ENCODE measurements around the gene RNF213.
"Not testable (repeated sequence)": the region's sequence is repeated elsewhere in the genome, so short reads cannot be mapped to it uniquely, and the experiment has no call there.

Gene RNF213

DNA sequence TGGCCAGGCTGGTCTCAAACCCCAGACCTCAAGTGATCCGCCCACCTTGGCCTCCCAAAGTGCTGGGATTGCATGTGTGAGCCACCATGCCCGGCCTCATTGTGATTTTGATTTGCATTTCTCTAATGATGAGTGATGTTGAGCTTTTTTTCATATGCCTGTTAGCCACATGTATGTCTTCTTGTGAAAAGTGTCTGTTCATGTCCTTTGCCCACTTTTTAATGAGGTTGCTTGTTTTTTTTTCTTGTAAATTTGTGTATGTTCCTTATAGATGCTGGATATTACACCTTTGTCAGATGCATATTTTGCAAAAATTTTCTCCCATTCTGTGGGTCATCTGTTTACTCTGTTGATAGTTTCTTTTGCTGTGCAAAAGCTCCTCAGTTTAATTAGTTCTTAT, 40.1 kb downstream of the RNF213 start:
- not testable (repeated sequence) for H3K9me3 Mint-ChIP-seq; H3K4me3 Mint-ChIP-seq; DNase-seq; H3K27me3 Mint-ChIP-seq; ATAC-seq (replicated peaks)
- Mint-ChIP-seq H3K36me3 (ENCODE audit: insufficient read depth) (peaks cover 97% of the 10 kb centered on the region), H3K4me1 (ENCODE audit: low read depth in 2 of 2) (peaks cover 12 to 14% of the 10 kb centered on the region in 2 donors), H3K27ac (peak overlapping the region; percentile 33 to 53)

- Mint-ChIP-seq H3K4me1 (ENCODE audit: low read depth in 2 of 2) (peaks cover 17 to 20% of the 10 kb centered on the region in 2 donors), H3K27ac (peak overlapping the region in 1 of 2 donors; percentile 78), H3K27me3 (no peaks in the 10 kb centered on the region), H3K4me3 (no peak overlapping the region), H3K9me3 (no peaks in the 10 kb centered on the region), H3K36me3 (ENCODE audit: insufficient read depth) (peaks cover 97% of the 10 kb centered on the region)
- ATAC-seq (replicated peaks): no peak
- no peak for DNase-seq
Observed at GRCh38 chr17:80303824-80304223, 43.2 kb downstream of the RNF213 start.

- no peaks in the 10 kb centered on the region for H3K27me3 Mint-ChIP-seq
- no peak for DNase-seq
- peaks cover 6 to 8% of the 10 kb centered on the region in 2 donors for H3K4me1 Mint-ChIP-seq (ENCODE audit: low read depth in 2 of 2)
- ATAC-seq (replicated peaks): no peak
- H3K27ac Mint-ChIP-seq: peak overlapping the region; percentile 64 to 89
- H3K36me3 Mint-ChIP-seq (ENCODE audit: insufficient read depth): peaks cover 96% of the 10 kb centered on the region
- no peak overlapping the region for H3K4me3 Mint-ChIP-seq
- no peaks in the 10 kb centered on the region for H3K9me3 Mint-ChIP-seq
Observed at GRCh38 chr17:80307994-80308691, 47.5 kb downstream of the RNF213 start.

DNA sequence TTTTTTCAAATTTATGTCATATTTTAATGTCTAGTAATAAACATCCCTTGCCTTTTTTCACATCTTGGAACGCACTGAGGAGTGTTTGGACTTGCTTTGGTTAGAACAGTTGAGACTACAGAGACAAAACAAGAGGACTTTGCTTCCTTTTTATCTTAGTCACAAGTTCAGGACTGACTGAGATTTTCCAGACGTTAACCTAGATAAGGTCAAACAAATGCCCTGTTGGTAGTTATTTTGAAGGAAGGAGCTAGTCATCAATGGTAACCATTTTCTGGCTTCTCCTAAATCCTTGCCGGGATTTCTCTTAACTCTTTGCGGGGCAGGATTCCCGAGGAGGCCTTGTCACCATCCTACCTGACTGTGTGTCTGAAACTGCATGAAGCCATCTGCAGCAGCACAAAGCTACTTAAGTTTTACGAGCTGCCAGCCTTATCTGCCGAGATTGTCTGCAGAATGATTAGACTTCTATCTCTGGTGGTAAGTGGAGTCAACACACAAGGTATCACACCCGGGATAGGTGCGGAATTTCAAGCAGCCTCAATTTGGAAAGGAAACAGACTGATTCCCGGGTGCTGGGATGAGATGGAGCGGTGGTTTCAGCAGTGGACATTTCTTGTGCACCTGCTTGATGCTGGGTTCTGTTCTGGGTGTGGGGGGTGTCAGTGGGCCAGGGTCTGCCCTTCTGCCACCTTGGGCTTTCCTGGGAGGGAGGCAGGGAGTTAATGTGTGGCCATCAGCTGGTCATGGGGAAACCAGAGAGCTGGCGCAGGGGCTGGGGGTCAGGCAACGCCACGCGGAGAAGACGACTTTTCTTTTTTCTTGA, 48.3 kb downstream of the RNF213 start:
- no peak overlapping the region for H3K4me3 Mint-ChIP-seq
- peaks cover 9 to 12% of the 10 kb centered on the region in 2 donors for H3K4me1 Mint-ChIP-seq (ENCODE audit: low read depth in 2 of 2)
- peak overlapping the region; percentile 64 to 89 for H3K27ac Mint-ChIP-seq
- peaks cover 94% of the 10 kb centered on the region for H3K36me3 Mint-ChIP-seq (ENCODE audit: insufficient read depth)
- no peaks in the 10 kb centered on the region for H3K27me3 Mint-ChIP-seq
- DNase-seq: no peak
- H3K9me3 Mint-ChIP-seq: no peaks in the 10 kb centered on the region
- no peak for ATAC-seq (replicated peaks)

DNA sequence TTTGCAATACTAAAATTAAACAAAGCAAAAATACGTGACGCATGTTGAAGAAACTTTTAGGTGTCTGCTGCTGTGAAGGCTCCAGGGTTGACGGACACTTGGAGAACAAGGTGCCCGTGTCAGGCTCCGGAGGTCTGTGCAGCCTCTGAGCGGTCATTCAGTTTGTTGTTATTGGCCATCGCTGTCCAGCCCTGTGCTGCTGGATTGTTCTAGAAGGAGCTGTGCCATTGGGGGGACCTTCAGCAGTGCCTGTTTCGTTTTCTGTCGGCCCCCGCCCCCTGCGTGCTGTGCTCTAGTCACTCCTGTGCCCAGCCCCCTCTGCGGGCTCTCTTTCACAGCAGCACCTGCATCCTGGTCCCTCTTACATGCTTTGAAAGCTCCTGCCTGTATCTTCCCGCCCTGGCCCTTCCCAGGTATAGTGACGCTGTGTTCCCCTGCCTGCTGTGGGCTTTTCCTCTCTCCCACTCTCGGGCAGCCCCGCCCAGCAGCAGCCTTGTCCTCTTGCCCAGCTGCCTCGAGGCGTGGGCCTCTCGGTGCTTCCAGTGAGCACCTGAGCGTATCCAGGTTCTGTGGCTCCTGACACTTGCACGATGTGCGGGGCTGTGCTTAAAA, 50.7 kb downstream of the RNF213 start:
- Mint-ChIP-seq H3K4me1 (ENCODE audit: low read depth in 2 of 2) (peaks cover 11 to 14% of the 10 kb centered on the region in 2 donors), H3K27ac (peak overlapping the region; percentile 41 to 89), H3K27me3 (no peaks in the 10 kb centered on the region), H3K4me3 (no peak overlapping the region), H3K9me3 (peaks cover 0 to 2% of the 10 kb centered on the region in 2 donors), H3K36me3 (ENCODE audit: insufficient read depth) (peaks cover 86% of the 10 kb centered on the region)
- ATAC-seq (replicated peaks) (no peak), DNase-seq (no peak)

GRCh38 chr17:80312621-80313135, 52.0 kb downstream of the RNF213 start:
- H3K4me3 Mint-ChIP-seq: no peak overlapping the region
- H3K27ac Mint-ChIP-seq: peak overlapping the region; percentile 41 to 93
- ATAC-seq (replicated peaks) (no peak), DNase-seq (no peak)
- H3K36me3 Mint-ChIP-seq (ENCODE audit: insufficient read depth): peaks cover 85% of the 10 kb centered on the region
- H3K4me1 Mint-ChIP-seq (ENCODE audit: low read depth in 2 of 2): peaks cover 17 to 21% of the 10 kb centered on the region in 2 donors
- peaks cover 0 to 2% of the 10 kb centered on the region in 2 donors for H3K9me3 Mint-ChIP-seq
- no peaks in the 10 kb centered on the region for H3K27me3 Mint-ChIP-seq

GRCh38 chr17:80313160-80313829, 52.6 kb downstream of the RNF213 start:
- peaks cover 16 to 20% of the 10 kb centered on the region in 2 donors for H3K4me1 Mint-ChIP-seq (ENCODE audit: low read depth in 2 of 2)
- H3K27me3 Mint-ChIP-seq: no peaks in the 10 kb centered on the region
- peaks cover 85% of the 10 kb centered on the region for H3K36me3 Mint-ChIP-seq (ENCODE audit: insufficient read depth)
- peak overlapping the region in 1 of 2 donors; percentile 33 for H3K4me3 Mint-ChIP-seq
- ATAC-seq (replicated peaks): peak; percentile 26
- no peak for DNase-seq
- H3K27ac Mint-ChIP-seq: peak overlapping the region; percentile 41 to 93
- H3K9me3 Mint-ChIP-seq: peaks cover 0 to 2% of the 10 kb centered on the region in 2 donors

DNA sequence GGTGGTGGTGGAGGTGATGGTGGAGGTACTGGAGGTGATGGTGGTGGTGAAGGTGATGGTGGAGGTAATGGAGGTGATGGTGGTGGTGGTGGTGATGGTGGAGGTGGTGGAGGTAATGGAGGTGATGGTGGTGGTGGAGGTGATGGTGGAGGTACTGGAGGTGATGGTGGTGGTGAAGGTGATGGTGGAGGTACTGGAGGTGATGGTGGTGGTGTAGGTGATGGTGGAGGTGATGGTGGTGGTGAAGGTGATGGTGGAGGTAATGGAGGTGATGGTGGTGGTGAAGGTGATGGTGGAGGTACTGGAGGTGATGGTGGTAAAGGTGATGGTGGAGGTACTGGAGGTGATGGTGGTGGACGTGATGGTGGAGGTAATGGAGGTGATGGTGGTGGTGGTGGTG, 53.3 kb downstream of the RNF213 start:
- Mint-ChIP-seq H3K36me3 (ENCODE audit: insufficient read depth) (peaks cover 85% of the 10 kb centered on the region), H3K4me1 (ENCODE audit: low read depth in 2 of 2) (peaks cover 13 to 16% of the 10 kb centered on the region in 2 donors)
- H3K4me3 Mint-ChIP-seq; H3K27me3 Mint-ChIP-seq; H3K27ac Mint-ChIP-seq; DNase-seq; H3K9me3 Mint-ChIP-seq; ATAC-seq (replicated peaks): not testable (repeated sequence)

- Mint-ChIP-seq H3K27me3 (no peaks in the 10 kb centered on the region), H3K4me3 (peak overlapping the region in 1 of 2 donors; percentile 31), H3K9me3 (peaks cover 0 to 2% of the 10 kb centered on the region in 2 donors), H3K36me3 (ENCODE audit: insufficient read depth) (peaks cover 85% of the 10 kb centered on the region), H3K4me1 (ENCODE audit: low read depth in 2 of 2) (peaks cover 16% of the 10 kb centered on the region in 2 donors), H3K27ac (peak overlapping the region in 1 of 2 donors; percentile 33)
- DNase-seq (no peak), ATAC-seq (replicated peaks) (peak; percentile 45)
Observed at GRCh38 chr17:80315517-80316182, 55.0 kb downstream of the RNF213 start.

- no peak for ATAC-seq (replicated peaks)
- DNase-seq: no peak
- peaks cover 85% of the 10 kb centered on the region for H3K36me3 Mint-ChIP-seq (ENCODE audit: insufficient read depth)
Observed at GRCh38 chr17:80316431-80316830, 55.8 kb downstream of the RNF213 start.

DNA sequence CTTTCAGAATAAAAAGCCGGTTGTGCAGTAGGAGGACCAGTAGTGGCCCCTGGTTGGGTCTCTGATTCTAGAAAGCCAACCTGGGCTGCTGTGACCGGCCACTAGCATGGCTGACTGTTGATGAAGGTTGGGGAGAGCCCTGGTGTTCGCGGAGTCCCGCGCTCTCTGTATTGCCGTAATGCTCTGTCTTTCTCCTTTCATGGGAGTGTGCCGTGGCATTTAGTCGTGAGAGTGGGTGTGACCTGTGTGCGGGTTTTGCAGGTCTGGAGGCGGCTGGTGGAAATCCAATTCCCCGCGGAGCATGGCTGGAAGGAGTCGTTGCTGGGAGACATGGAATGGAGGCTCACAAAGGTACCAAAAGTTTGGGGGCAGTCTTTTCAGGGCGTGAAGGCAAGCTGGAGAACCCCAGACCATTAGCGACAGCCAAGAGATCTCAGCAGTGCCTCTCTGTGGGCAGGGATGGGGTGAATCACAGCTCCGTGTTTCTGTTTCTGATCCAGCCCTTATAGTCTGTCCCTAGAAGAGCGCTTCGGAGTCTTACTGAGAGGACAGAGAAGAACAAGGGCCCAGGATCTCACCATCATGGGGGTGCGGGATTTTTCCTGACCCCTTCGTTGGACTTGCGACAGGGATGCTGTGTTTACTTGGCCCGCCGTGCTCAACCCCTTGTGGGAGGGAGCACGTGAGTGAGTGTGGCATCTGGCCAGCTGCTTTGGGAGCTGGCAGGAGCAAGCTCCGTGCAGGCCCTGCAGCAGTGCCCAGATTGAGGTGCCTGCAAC, 56.5 kb downstream of the RNF213 start:
- Mint-ChIP-seq H3K9me3 (peaks cover 0 to 2% of the 10 kb centered on the region in 2 donors), H3K4me3 (no peak overlapping the region), H3K36me3 (ENCODE audit: insufficient read depth) (peaks cover 85% of the 10 kb centered on the region), H3K27ac (no peak overlapping the region), H3K4me1 (ENCODE audit: low read depth in 2 of 2) (peaks cover 16% of the 10 kb centered on the region in 2 donors), H3K27me3 (no peaks in the 10 kb centered on the region)
- ATAC-seq (replicated peaks) (no peak), DNase-seq (no peak)

More at GRCh38 chr17:80316431-80316830, 55.8 kb downstream of the RNF213 start:
- peaks cover 0 to 2% of the 10 kb centered on the region in 2 donors for H3K9me3 Mint-ChIP-seq
- H3K4me1 Mint-ChIP-seq (ENCODE audit: low read depth in 2 of 2): peaks cover 16% of the 10 kb centered on the region in 2 donors
- no peaks in the 10 kb centered on the region for H3K27me3 Mint-ChIP-seq
- H3K4me3 Mint-ChIP-seq: no peak overlapping the region
- peak overlapping the region in 1 of 2 donors; percentile 33 for H3K27ac Mint-ChIP-seq

DNA sequence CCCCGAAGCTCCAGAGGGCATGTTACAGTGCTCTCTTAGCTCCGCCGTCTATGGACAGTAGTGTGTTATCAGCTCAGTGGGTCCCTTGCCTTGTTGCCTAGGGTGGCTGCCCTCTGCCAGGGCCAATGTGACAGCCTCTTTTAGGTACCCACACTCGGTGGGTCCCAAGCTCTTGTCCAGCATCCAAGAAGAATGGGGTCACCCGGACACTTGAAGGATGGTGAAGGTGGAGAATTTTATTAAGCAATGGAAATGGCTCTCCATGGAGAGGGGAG, 57.0 kb downstream of the RNF213 start:
- H3K27ac Mint-ChIP-seq: no peak overlapping the region
- peaks cover 87% of the 10 kb centered on the region for H3K36me3 Mint-ChIP-seq (ENCODE audit: insufficient read depth)
- peaks cover 0 to 2% of the 10 kb centered on the region in 2 donors for H3K9me3 Mint-ChIP-seq
- H3K27me3 Mint-ChIP-seq: no peaks in the 10 kb centered on the region
- no peak overlapping the region for H3K4me3 Mint-ChIP-seq
- DNase-seq: no peak
- ATAC-seq (replicated peaks): no peak
- peaks cover 16% of the 10 kb centered on the region in 2 donors for H3K4me1 Mint-ChIP-seq (ENCODE audit: low read depth in 2 of 2)

Measured in effector memory CD8-positive, alpha-beta T cell (primary cell).